Measurements from ENCODE around the gene RNF157. TPM values are rescaled to one million over a fixed set of nuclear protein-coding genes. Genes with fewer than 3 reads are reported as not detected.

The RNF157 gene
- total and polyA plus RNA-seq, 9 of the 15 experiments (the other 6 are each of a cell fraction or from before 2014, with no cell fraction given), result 8.1 to 31.7 (median 20.8) TPM

- TF ChIP-seq ZFP91 (CRISPR knock-in tag; IDR thresholded peaks at IDR 0.05) (no peak), ZBTB7A (IDR thresholded peaks at IDR 0.05; ENCODE audit: borderline replicate concordance, control insufficient read depth, low read depth, low read length) (no peak), PBX2 (CRISPR knock-in tag; IDR thresholded peaks at IDR 0.05; ENCODE audit: low read depth) (no peak), PBX2 (tag; conservative IDR thresholded peaks at IDR 0.05; ENCODE audit: low read depth) (peak; percentile 51), PHB (CRISPR knock-in tag; IDR thresholded peaks at IDR 0.05) (no peak), DNMT1 (IDR thresholded peaks at IDR 0.05) (no peak), ZNF75A (CRISPR knock-in tag; IDR thresholded peaks at IDR 0.05) (no peak), HMGXB4 (CRISPR knock-in tag; IDR thresholded peaks at IDR 0.05) (no peak), LEF1 (IDR thresholded peaks at IDR 0.05) (no peak), HDAC2 (IDR thresholded peaks at IDR 0.05) (no peak), ZNF766 (CRISPR knock-in tag; conservative IDR thresholded peaks at IDR 0.05) (no peak), ZNF407 (IDR thresholded peaks at IDR 0.05; ENCODE audit: low read depth) (no peak), RB1 (IDR thresholded peaks at IDR 0.05; ENCODE audit: low read depth) (no peak)
Observed at GRCh38 chr17:76252040-76252954, 12.0 kb upstream of the RNF157 start (continued).
